OCI-LY1 (cell line): ENCODE results near the gene C4orf36.

ENCODE experiments used
- H2AFZ ChIP-seq: fragments of 200-600 bp; sonication (generic), shearing (Covaris generic); 2 replicates; pipeline ENCODE4 v1.6.0; 2014; ENCODE audit warnings: antibody characterized with exemption, mild to moderate bottlenecking, low read length
- H3F3A ChIP-seq: fragments of 200-600 bp; sonication (generic), shearing (Covaris generic); 2 replicates; pipeline ENCODE4 v1.6.0; 2014; ENCODE audit warnings: mild to moderate bottlenecking, antibody characterized with exemption, low read length, moderate library complexity; ENCODE audit not compliant: insufficient read depth
- H3K27ac ChIP-seq: fragments of 200-600 bp; sonication (generic); 2 replicates; pipeline ENCODE4 v1.5.1; 2014; ENCODE audit warnings: low read length, mixed run types, mild to moderate bottlenecking, low read depth; ENCODE audit not compliant: poor library complexity, severe bottlenecking
- H3K27me3 ChIP-seq: fragments of 200-600 bp; sonication (generic); 2 replicates; pipeline ENCODE4 v1.6.0; 2014; ENCODE audit warnings: antibody characterized with exemption, mild to moderate bottlenecking, low read length, moderate library complexity; ENCODE audit not compliant: insufficient read depth
- H3K36me3 ChIP-seq: fragments of 200-600 bp; sonication (generic); 2 replicates; pipeline ENCODE4 v1.6.1; 2014; ENCODE audit warnings: mild to moderate bottlenecking, antibody characterized with exemption, low read length, moderate library complexity, mixed read lengths; ENCODE audit not compliant: insufficient read depth
- H3K4me1 ChIP-seq: fragments of 200-600 bp; sonication (generic); 2 replicates; pipeline ENCODE4 v1.5.1; 2014; ENCODE audit warnings: mild to moderate bottlenecking, low read length, moderate library complexity; ENCODE audit not compliant: insufficient read depth, severe bottlenecking
- H3K4me2 ChIP-seq: fragments of 200-600 bp; sonication (generic), shearing (Covaris generic); 2 replicates; pipeline ENCODE4 v1.6.1; 2014; ENCODE audit warnings: low read length
- H3K4me3 ChIP-seq: fragments of 200-600 bp; sonication (generic); 2 replicates; pipeline ENCODE4 v1.5.1; 2014; ENCODE audit warnings: low read length, low read depth, mild to moderate bottlenecking, mixed read lengths; ENCODE audit not compliant: poor library complexity, severe bottlenecking
- H3K79me2 ChIP-seq: fragments of 200-600 bp; shearing (Covaris generic); 2 replicates; pipeline ENCODE4 v1.6.1; 2016; ENCODE audit warnings: mixed run types, low read length, mixed read lengths; ENCODE audit not compliant: insufficient read depth
- H3K9ac ChIP-seq: fragments of 200-600 bp; sonication (generic), shearing (Covaris generic); 2 replicates; pipeline ENCODE4 v1.6.1; 2014; ENCODE audit warnings: mild to moderate bottlenecking, low read length, mixed read lengths
- H3K9me2 ChIP-seq: fragments of 200-600 bp; sonication (generic), shearing (Covaris generic); 2 replicates; pipeline ENCODE4 v1.6.1; 2014; ENCODE audit warnings: low read depth, mild to moderate bottlenecking, low read length, mixed read lengths
- H3K9me3 ChIP-seq: fragments of 200-600 bp; shearing (Covaris generic); 2 replicates; pipeline ENCODE4 v1.6.1; 2014; ENCODE audit warnings: low read length, mixed read lengths
- H4K20me1 ChIP-seq: fragments of 200-600 bp; sonication (generic), shearing (Covaris generic); 2 replicates; pipeline ENCODE4 v1.6.0; 2016; ENCODE audit warnings: mild to moderate bottlenecking, low read length; ENCODE audit not compliant: insufficient read depth
- EZH2 ChIP-seq: fragments of 200-600 bp; sonication (generic), shearing (Covaris generic); IDR thresholded peaks from 2 replicates; pipeline ENCODE4 v1.8.0; 2017; ENCODE audit warnings: borderline replicate concordance, mixed run types, mild to moderate bottlenecking, antibody characterized with exemption, low read length, moderate library complexity, mixed read lengths
- TF ChIP-seq, protein P1 (sequence below): fragments of 200-600 bp; sonication (generic), shearing (Covaris generic); IDR thresholded peaks from 2 replicates; pipeline ENCODE4 v1.5.1; 2017; ENCODE audit warnings: mild to moderate bottlenecking, antibody characterized with exemption, low read length, moderate library complexity, mixed read lengths

Gene C4orf36

DNA sequence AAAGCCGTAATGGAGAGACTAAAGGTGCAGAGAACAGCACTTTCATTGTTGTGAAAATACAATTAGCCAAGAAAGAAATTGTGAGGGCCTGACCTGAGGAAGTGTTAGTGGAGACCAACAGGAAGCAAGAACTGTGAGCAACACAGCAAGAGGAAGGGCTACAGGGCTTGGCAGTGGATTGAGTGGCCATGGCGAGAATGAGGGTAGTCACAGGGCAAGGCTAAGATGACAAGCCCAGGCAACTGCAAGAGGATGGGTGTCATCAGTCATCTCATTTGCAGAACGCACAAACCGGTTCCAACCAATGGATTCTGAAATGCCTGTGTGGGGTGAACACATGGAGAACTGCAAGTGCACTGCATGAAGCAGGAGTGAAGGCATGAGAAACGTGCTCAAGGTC, 46.6 kb downstream of the C4orf36 start:
- no peaks in the 10 kb centered on the region for H3F3A ChIP-seq
- H3K79me2 ChIP-seq: no peaks in the 10 kb centered on the region
- no peak overlapping the region for H3K9ac ChIP-seq
- no peak overlapping the region for H3K4me2 ChIP-seq
- H3K9me3 ChIP-seq: no peaks in the 10 kb centered on the region
- H3K27ac ChIP-seq: no peak overlapping the region
- no peak overlapping the region for H3K4me3 ChIP-seq
- no peaks in the 10 kb centered on the region for H3K27me3 ChIP-seq
- no peaks in the 10 kb centered on the region for H3K9me2 ChIP-seq
- no peaks in the 10 kb centered on the region for H4K20me1 ChIP-seq
- no peaks in the 10 kb centered on the region for H3K36me3 ChIP-seq
- no peak overlapping the region for H2AFZ ChIP-seq
- no peaks in the 10 kb centered on the region for H3K4me1 ChIP-seq
- TF ChIP-seq, protein P1, sequence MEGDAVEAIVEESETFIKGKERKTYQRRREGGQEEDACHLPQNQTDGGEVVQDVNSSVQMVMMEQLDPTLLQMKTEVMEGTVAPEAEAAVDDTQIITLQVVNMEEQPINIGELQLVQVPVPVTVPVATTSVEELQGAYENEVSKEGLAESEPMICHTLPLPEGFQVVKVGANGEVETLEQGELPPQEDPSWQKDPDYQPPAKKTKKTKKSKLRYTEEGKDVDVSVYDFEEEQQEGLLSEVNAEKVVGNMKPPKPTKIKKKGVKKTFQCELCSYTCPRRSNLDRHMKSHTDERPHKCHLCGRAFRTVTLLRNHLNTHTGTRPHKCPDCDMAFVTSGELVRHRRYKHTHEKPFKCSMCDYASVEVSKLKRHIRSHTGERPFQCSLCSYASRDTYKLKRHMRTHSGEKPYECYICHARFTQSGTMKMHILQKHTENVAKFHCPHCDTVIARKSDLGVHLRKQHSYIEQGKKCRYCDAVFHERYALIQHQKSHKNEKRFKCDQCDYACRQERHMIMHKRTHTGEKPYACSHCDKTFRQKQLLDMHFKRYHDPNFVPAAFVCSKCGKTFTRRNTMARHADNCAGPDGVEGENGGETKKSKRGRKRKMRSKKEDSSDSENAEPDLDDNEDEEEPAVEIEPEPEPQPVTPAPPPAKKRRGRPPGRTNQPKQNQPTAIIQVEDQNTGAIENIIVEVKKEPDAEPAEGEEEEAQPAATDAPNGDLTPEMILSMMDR: no peak
- no peak for TF ChIP-seq EZH2

DNA sequence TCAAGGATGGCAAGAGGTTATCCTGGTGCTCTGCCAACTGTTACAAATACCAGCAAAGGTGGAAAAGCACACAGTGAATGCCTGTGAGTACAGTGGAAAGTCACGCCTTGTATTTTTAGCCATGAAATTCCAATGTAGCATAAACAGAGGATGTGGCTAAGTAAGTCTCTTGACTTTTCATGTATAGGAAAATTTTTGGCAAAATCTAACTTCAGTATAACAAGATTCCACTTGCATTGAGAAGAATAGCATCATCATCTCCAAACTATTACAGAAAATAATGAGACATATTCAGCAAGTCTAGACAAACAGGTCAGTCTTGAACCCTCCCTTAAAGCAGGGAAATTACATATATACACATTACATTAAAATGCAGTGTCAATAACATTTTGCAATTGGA, 50.9 kb downstream of the C4orf36 start:
- H3K36me3 ChIP-seq: no peaks in the 10 kb centered on the region
- no peak for TF ChIP-seq EZH2
- TF ChIP-seq, protein P1: no peak
- H3K4me1 ChIP-seq: no peaks in the 10 kb centered on the region
- no peaks in the 10 kb centered on the region for H3K9me3 ChIP-seq
- no peaks in the 10 kb centered on the region for H3K27me3 ChIP-seq
- no peaks in the 10 kb centered on the region for H3K79me2 ChIP-seq
- H4K20me1 ChIP-seq: no peaks in the 10 kb centered on the region
- H3K4me2 ChIP-seq: no peak overlapping the region
- no peak overlapping the region for H3K4me3 ChIP-seq
- H3K9me2 ChIP-seq: no peaks in the 10 kb centered on the region
- H3F3A ChIP-seq: no peaks in the 10 kb centered on the region
- no peak overlapping the region for H3K9ac ChIP-seq
- H2AFZ ChIP-seq: no peak overlapping the region
- H3K27ac ChIP-seq: no peak overlapping the region

DNA sequence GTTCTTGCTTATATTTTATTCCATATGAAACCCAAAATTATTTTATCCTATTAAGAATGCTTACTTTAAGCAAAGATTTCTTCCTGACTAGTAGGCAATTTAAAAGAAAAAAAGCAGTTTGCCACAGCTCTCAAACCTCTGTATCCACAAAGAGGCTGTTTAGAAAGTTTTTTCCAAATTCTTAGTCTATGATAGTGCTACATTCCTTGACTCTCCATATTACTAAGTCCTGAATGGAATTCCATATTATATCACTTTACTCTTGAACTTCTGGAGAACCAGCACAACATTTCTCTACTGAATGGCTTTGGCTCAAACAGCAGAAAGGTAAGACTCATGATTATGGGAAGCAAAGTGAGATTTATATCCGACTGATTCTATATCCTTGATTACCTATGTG, 51.4 kb downstream of the C4orf36 start:
- no peaks in the 10 kb centered on the region for H3K79me2 ChIP-seq
- H3K9me2 ChIP-seq: no peaks in the 10 kb centered on the region
- H3F3A ChIP-seq: no peaks in the 10 kb centered on the region
- H3K27ac ChIP-seq: no peak overlapping the region
- no peak overlapping the region for H2AFZ ChIP-seq
- no peaks in the 10 kb centered on the region for H3K36me3 ChIP-seq
- H3K9ac ChIP-seq: no peak overlapping the region
- no peak for TF ChIP-seq EZH2
- TF ChIP-seq, protein P1: no peak
- no peaks in the 10 kb centered on the region for H4K20me1 ChIP-seq
- H3K9me3 ChIP-seq: no peaks in the 10 kb centered on the region
- no peaks in the 10 kb centered on the region for H3K4me1 ChIP-seq
- H3K27me3 ChIP-seq: no peaks in the 10 kb centered on the region
- no peak overlapping the region for H3K4me2 ChIP-seq
- H3K4me3 ChIP-seq: no peak overlapping the region
